ENCODE data around the gene PCK2. TPM values are rescaled to one million over a fixed set of nuclear protein-coding genes. Genes with fewer than 3 reads are reported as not detected.
A peak's percentile ranks its signal among the peaks of the same experiment; 100 is the strongest.

Gene PCK2
- total and polyA plus RNA-seq, 2 of the 13 experiments (the other 11 are each of a cell fraction or from before 2014, with no cell fraction given): 129 to 272 TPM

DNA sequence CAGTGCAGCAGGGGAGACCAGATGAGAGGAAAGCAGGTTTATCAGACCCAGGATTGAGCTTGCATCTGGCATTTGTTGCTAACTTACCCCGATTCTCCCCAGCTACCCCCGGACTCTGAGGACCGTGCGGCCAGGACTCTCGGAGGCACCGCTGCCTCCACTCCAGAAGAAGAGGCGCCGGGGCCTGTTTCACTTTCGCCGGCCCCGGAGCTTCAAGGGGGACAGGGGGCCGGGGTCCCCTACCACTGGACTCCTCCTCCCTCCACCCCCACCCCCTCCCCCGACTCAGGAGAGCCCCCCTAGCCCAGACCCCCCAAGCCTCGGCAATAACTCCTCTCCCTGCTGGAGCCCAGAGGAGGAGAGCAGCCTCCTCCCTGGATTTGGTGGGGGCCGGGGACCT, 29.3 kb upstream of the PCK2 start:
- TF ChIP-seq, protein P1, sequence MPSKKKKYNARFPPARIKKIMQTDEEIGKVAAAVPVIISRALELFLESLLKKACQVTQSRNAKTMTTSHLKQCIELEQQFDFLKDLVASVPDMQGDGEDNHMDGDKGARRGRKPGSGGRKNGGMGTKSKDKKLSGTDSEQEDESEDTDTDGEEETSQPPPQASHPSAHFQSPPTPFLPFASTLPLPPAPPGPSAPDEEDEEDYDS (CRISPR knock-in tag; IDR thresholded peaks at IDR 0.05): no peak
- TF ChIP-seq, protein P2, sequence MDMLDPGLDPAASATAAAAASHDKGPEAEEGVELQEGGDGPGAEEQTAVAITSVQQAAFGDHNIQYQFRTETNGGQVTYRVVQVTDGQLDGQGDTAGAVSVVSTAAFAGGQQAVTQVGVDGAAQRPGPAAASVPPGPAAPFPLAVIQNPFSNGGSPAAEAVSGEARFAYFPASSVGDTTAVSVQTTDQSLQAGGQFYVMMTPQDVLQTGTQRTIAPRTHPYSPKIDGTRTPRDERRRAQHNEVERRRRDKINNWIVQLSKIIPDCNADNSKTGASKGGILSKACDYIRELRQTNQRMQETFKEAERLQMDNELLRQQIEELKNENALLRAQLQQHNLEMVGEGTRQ (IDR thresholded peaks at IDR 0.05; ENCODE audit: low read depth, low read length): 0 out of 2 replicates have a peak, but pooled peaks have one; percentile 15
- TF ChIP-seq, protein P2 (CRISPR knock-in tag; IDR thresholded peaks at IDR 0.05; ENCODE audit: borderline replicate concordance): no peak
- peak; percentile 31 for TF ChIP-seq ZNF883 (CRISPR knock-in tag; IDR thresholded peaks at IDR 0.05; ENCODE audit: not compliant biosample characterization)
- TF ChIP-seq, protein P3, sequence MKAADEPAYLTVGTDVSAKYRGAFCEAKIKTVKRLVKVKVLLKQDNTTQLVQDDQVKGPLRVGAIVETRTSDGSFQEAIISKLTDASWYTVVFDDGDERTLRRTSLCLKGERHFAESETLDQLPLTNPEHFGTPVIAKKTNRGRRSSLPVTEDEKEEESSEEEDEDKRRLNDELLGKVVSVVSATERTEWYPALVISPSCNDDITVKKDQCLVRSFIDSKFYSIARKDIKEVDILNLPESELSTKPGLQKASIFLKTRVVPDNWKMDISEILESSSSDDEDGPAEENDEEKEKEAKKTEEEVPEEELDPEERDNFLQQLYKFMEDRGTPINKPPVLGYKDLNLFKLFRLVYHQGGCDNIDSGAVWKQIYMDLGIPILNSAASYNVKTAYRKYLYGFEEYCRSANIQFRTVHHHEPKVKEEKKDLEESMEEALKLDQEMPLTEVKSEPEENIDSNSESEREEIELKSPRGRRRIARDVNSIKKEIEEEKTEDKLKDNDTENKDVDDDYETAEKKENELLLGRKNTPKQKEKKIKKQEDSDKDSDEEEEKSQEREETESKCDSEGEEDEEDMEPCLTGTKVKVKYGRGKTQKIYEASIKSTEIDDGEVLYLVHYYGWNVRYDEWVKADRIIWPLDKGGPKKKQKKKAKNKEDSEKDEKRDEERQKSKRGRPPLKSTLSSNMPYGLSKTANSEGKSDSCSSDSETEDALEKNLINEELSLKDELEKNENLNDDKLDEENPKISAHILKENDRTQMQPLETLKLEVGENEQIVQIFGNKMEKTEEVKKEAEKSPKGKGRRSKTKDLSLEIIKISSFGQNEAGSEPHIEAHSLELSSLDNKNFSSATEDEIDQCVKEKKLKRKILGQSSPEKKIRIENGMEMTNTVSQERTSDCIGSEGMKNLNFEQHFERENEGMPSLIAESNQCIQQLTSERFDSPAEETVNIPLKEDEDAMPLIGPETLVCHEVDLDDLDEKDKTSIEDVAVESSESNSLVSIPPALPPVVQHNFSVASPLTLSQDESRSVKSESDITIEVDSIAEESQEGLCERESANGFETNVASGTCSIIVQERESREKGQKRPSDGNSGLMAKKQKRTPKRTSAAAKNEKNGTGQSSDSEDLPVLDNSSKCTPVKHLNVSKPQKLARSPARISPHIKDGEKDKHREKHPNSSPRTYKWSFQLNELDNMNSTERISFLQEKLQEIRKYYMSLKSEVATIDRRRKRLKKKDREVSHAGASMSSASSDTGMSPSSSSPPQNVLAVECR (CRISPR knock-in tag; IDR thresholded peaks at IDR 0.05; ENCODE audit: borderline replicate concordance): peak; percentile 32; the same call in 1 of the 2 replicates
- peaks cover 55% of the 10 kb centered on the region for H3K4me1 ChIP-seq (ENCODE audit: insufficient read depth, low read length)

More for the DNA sequence above, 29.3 kb upstream of the PCK2 start:
- BruUV-seq (replicated peaks): no TSS peak
- H3K4me3 ChIP-seq (replicated peaks in 1 of 3; ENCODE audit: insufficient read depth in 1 of 3, low read depth in 2 of 3, low read length in 3 of 3): no peak overlapping the region
- H3K4me2 ChIP-seq (ENCODE audit: low read depth, low read length): no peak overlapping the region
- ATAC-seq: no peak
- H3K9me3 ChIP-seq (ENCODE audit: low read length): no peaks in the 10 kb centered on the region
- FAIRE-seq: no peak
- DNase-seq (ENCODE audit: low spot score): no peak
- ChIA-PET CTCF (ENCODE audit: low intra/inter-chr PET ratio, low total read pairs) (no interaction called here), POLR2A (interaction anchor here (1.2 to 9.6 kb wide), 2 partner anchors 28 to 50 kb away, joined by 3 to 226 read pairs; partner anchors contain the start of genes DCAF11, NRL and PCK2)
- no peak overlapping the region for H2AFZ ChIP-seq (ENCODE audit: low read length)
- H3K9ac ChIP-seq (ENCODE audit: insufficient read depth, low read depth, low read length): no peak overlapping the region
- intact Hi-C loops (cut with micrococcal nuclease; ENCODE audit: unreplicated experiment) (no loop called here), in situ Hi-C loops (cut with HindIII; ENCODE audit: extremely low pct_ligation_motif_present, low pct_unique_long_range_greater_than_20kb) (no loop called here)
- peaks cover 13 to 28% of the 10 kb centered on the region in 2 experiments; a peak in 3 of 5 replicates for H3K27me3 ChIP-seq (ENCODE audit: control insufficient read depth in 1 of 2, insufficient read depth in 2 of 2, low read length in 2 of 2)
- WGBS (ENCODE audit: low lambda C conversion rate): 64% methylated on average over 15 of the region's 15 CpGs
- no peaks in the 10 kb centered on the region for H3K36me3 ChIP-seq (replicated peaks in 1 of 2; ENCODE audit: control insufficient read depth in 1 of 2, insufficient read depth in 2 of 2, low read length in 2 of 2)
- H3K79me2 ChIP-seq (ENCODE audit: insufficient read depth, low read length): no peaks in the 10 kb centered on the region
- H3K27ac ChIP-seq (ENCODE audit: extremely low read length, insufficient read depth, low read length): no peak overlapping the region
- no peaks in the 10 kb centered on the region for H4K20me1 ChIP-seq (ENCODE audit: insufficient read depth, low read length)
